Adipocyte (in vitro differentiated cells): ENCODE measurements around the gene PTPRG.
A peak's percentile ranks its signal among the peaks of the same experiment; 100 is the strongest.

Experiments used
- DNase-seq: peaks from one replicate; pipeline ENCODE4 v3.0.0-alpha.2; 2015; ENCODE audit warnings: low read depth
- H3K27me3 ChIP-seq: replicated peaks from 2 replicates; pipeline ENCODE4 v1.7.0; 2013; ENCODE audit warnings: mild to moderate bottlenecking, low read length, moderate library complexity; ENCODE audit not compliant: control insufficient read depth, insufficient read depth
- H3K36me3 ChIP-seq: 2 replicates; pipeline ENCODE4 v1.7.0; 2013; ENCODE audit warnings: low read length, mild to moderate bottlenecking, moderate library complexity; ENCODE audit not compliant: control insufficient read depth, insufficient read depth, severe bottlenecking
- H3K4me1 ChIP-seq: 2 replicates; pipeline ENCODE4 v1.7.0; 2013; ENCODE audit warnings: mild to moderate bottlenecking, low read length, moderate library complexity; ENCODE audit not compliant: control insufficient read depth, insufficient read depth
- H3K4me3 ChIP-seq: 2 replicates; pipeline ENCODE4 v1.7.0; 2013; ENCODE audit warnings: mild to moderate bottlenecking, low read length, moderate library complexity
- H3K9ac ChIP-seq: 2 replicates; pipeline ENCODE4 v1.7.0; 2013; ENCODE audit warnings: mild to moderate bottlenecking, low read length, moderate library complexity
- H3K9me3 ChIP-seq: 2 replicates; pipeline ENCODE4 v1.7.0; 2013; ENCODE audit warnings: mild to moderate bottlenecking, low read length, moderate library complexity; ENCODE audit not compliant: control insufficient read depth

The PTPRG gene

DNA sequence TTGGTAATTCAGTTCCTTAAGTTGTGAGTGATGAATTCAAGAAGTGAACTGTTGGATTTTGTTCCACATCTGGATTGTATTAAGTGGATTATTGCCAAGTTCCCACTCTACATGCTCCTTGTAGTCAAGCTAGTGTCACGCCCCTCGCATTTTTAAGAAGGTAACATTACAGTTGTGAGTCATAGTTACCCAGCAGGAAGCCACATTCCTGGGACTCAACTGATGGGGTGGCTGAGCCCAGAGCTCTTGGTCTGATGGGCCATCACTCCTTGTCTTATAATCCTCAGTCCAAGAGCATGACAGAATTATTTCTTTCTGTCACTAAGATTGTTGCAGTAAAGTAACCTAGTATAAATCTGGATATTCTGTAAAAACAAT is 102.7 kb downstream of the PTPRG start:
- peaks cover 32% of the 10 kb centered on the region for H3K4me1 ChIP-seq
- H3K27me3 ChIP-seq, result no peaks in the 10 kb centered on the region
- no peak overlapping the region for H3K9ac ChIP-seq
- peak overlapping the region; percentile 54 for H3K4me3 ChIP-seq
- H3K9me3 ChIP-seq, result no peaks in the 10 kb centered on the region
- peak; percentile 97 for DNase-seq
- no peaks in the 10 kb centered on the region for H3K36me3 ChIP-seq

DNA sequence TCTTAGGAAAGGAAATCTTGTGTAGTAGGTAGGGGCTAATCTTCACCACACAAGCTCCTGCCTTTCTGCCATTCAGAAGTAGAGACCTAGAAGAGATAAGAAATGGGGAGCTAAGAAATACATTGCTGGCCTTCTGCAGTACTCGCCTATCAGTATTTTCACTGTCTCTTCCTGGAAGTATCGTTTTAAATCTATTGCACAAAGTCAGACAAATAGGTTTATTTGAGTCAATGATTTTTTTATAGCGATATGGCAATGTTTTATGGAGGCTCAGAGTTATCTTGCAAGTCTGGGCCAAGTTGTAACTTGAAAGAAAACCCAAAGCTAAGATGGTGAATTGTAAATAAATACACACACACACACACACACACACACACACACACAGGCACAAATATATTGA is 103.8 kb downstream of the PTPRG start:
- Histone ChIP-seq H3K4me1 (peaks cover 35% of the 10 kb centered on the region), H3K36me3 (no peaks in the 10 kb centered on the region), H3K27me3 (no peaks in the 10 kb centered on the region), H3K9ac (no peak overlapping the region), H3K4me3 (no peak overlapping the region), H3K9me3 (no peaks in the 10 kb centered on the region)
- no peak for DNase-seq

DNA sequence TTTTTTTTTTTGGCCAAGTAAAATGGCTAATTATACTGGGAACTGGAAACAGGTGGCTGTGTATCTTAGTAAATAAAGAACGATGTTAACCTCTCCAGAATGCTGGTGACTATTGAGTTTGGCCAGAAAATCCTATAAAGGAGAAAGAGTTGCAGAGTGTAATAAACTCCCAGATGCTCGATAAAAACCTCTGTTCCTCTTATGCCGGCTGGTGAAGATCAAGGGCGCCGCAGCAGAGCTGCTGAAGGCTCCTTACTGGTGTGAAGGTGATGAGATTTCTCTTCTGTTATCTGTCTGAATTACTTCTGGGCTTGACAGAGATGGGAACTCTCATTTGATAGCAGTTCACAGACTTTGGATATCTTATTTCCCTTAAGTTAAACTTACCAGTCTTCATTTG is 104.6 kb downstream of the PTPRG start:
- no peak overlapping the region for H3K9ac ChIP-seq
- no peaks in the 10 kb centered on the region for H3K36me3 ChIP-seq
- H3K27me3 ChIP-seq, result no peaks in the 10 kb centered on the region
- H3K4me3 ChIP-seq, result no peak overlapping the region
- no peaks in the 10 kb centered on the region for H3K9me3 ChIP-seq
- H3K4me1 ChIP-seq, result peaks cover 35% of the 10 kb centered on the region
- no peak for DNase-seq

DNA sequence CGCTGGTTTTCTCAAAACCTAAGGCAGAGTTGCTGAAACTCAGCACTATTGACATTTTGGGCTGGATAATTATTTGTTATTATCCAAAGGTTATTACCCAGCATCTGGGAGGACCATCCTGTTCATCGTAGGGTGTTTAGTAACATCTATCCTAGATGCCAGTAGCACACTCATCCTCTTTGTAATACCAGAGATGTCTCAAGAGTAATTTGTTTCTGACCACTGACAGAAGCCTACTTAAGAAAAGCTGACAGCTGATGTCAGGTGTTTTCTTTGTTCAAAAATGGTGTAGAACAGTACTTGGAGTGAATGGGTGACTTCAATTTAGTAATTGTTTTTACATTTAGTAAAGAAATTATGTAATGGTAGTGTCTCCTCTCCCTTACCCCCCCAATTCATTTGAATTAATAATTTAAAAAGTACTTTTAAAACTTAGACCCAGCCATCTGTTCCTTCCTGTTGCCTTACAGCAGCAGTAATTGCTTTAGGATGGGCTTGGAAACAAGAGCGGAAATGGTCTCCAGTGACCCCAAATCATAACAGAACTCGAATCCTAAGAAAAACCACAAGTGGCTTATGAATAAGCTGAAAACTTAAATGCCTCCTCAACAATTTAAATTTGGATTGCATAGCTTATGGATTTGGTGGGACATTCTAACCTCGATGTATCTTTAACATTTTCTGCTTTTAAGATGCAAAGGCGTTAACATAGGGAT is 105.4 kb downstream of the PTPRG start:
- no peak overlapping the region for H3K4me3 ChIP-seq
- peaks cover 35% of the 10 kb centered on the region for H3K4me1 ChIP-seq
- H3K9me3 ChIP-seq, result no peaks in the 10 kb centered on the region
- DNase-seq, result no peak
- H3K27me3 ChIP-seq, result no peaks in the 10 kb centered on the region
- H3K9ac ChIP-seq, result no peak overlapping the region
- H3K36me3 ChIP-seq, result no peaks in the 10 kb centered on the region

DNA sequence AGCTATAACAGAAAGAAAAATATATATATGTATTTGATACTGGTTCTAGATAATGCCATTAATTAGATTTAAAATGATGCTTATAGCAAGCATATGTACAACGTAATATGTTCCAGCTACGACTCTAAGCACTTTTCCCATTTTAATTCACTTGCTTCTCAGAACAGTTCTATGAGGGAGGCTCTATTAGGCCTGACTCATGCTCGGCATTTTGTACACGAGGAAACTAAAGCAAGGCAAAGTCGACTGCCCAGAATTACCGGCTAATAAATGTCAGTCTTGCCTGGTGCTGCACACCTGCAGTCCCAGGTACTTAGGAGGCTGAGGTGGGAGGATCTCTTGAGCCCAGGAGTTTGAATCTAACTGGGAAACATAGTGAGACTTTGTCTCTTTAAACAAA is 106.0 kb downstream of the PTPRG start:
- H3K36me3 ChIP-seq, result no peaks in the 10 kb centered on the region
- H3K4me3 ChIP-seq, result no peak overlapping the region
- H3K9ac ChIP-seq, result no peak overlapping the region
- no peaks in the 10 kb centered on the region for H3K27me3 ChIP-seq
- H3K9me3 ChIP-seq, result no peaks in the 10 kb centered on the region
- H3K4me1 ChIP-seq, result peaks cover 35% of the 10 kb centered on the region
- DNase-seq, result no peak

DNA sequence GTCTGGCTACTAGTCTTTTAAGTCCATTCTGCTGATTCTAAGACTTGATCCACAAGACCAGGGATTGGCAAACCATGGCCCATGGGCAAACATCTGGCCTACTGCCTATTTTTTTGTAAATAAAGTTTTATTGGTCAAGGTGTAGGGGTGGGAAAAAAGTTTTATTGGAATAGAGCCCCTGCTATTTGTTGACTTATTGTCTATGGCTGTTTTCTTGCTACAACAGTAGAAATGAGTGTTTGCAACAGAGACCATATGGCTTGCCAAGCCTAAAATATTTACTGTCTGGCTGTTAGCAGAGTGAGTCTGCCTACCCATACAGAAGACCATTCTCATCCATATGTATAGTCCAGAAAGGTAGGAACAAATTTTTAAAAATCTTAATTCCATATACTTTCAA is 106.4 kb downstream of the PTPRG start:
- Histone ChIP-seq H3K4me1 (peaks cover 35% of the 10 kb centered on the region), H3K4me3 (no peak overlapping the region), H3K27me3 (no peaks in the 10 kb centered on the region), H3K9ac (no peak overlapping the region), H3K9me3 (no peaks in the 10 kb centered on the region), H3K36me3 (no peaks in the 10 kb centered on the region)
- peak; percentile 57 for DNase-seq

DNA sequence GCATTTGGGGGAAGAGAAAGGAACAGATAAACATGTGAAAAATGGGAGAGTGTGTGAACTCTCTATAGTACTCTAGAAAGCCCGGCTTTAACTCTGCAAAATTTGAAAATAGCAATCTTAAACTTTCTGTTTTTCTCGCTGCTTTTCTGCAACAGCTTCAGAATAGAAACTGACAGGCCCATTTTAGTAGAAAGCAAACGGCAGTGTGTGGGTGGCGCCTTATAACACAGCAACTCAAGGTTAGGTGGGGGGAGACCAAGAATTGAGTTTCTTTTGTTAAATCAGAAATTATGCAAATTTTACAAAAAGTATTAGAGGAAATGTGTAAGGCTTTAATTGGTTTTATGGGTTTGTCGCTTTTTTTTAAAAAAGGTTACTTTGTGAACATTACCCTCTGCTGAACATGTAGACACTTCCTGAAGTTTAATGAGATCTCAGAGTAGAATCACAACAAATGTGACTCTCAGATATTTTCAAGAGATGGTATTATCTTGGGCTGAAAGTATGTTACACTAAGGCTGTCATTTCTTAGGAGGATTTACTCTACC is 107.0 kb downstream of the PTPRG start:
- Histone ChIP-seq H3K4me3 (no peak overlapping the region), H3K4me1 (peaks cover 35% of the 10 kb centered on the region), H3K9ac (no peak overlapping the region), H3K27me3 (no peaks in the 10 kb centered on the region), H3K9me3 (no peaks in the 10 kb centered on the region), H3K36me3 (no peaks in the 10 kb centered on the region)
- no peak for DNase-seq

DNA sequence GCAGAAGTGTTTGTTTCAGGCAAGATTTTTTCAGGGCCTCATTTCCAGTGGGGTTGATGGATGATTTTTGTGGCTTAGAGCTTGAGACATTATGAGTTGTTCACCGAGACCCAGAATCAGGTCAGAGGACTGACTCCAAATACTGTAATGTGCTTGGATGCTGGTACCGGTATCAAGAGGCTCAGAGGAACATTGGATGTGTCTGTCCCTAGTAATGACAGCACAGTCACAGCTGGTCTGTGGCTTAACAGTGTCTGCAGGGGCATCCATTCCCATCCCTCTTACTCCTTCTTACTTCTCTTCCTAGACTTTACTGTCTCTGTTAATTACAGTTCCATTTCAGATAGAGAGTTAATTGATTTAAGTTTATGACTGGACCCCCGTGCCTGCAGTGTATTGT is 107.8 kb downstream of the PTPRG start:
- peaks cover 27% of the 10 kb centered on the region for H3K4me1 ChIP-seq
- no peak overlapping the region for H3K4me3 ChIP-seq
- H3K9ac ChIP-seq, result no peak overlapping the region
- no peak for DNase-seq
- no peaks in the 10 kb centered on the region for H3K27me3 ChIP-seq
- H3K36me3 ChIP-seq, result no peaks in the 10 kb centered on the region
- no peaks in the 10 kb centered on the region for H3K9me3 ChIP-seq

DNA sequence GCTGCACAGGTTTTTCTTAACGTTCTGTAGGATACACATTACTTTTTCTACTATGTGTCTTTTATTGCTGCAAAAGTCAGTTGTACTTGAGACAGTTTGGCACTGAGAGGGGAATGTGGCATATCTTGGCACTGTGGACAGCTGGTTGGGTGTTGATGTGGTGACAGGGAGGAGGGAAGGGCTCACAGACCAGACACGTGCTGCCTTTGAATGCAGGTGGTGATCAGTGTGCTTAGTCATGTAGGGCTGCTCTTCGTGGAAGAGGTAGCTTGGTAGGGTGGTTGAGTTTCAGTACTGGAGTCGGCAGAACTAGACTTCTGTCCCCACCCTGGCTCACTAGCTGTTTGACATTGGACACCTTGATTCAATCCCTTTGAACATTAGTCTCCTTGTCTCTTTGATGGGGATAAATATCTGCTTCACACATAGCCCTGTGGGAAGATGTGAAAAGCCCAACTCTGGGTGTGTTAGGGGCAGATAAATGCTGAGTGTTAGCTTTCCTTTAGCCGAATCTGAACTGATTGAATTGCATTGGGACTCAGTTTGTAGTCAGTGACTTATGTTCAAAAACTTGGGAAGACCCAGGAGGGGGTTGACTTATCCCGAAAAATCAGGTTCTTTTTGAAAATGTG is 108.4 kb downstream of the PTPRG start:
- Histone ChIP-seq H3K9me3 (no peaks in the 10 kb centered on the region), H3K9ac (no peak overlapping the region), H3K4me1 (peaks cover 23% of the 10 kb centered on the region), H3K36me3 (no peaks in the 10 kb centered on the region), H3K27me3 (no peaks in the 10 kb centered on the region), H3K4me3 (no peak overlapping the region)
- DNase-seq, result no peak

DNA sequence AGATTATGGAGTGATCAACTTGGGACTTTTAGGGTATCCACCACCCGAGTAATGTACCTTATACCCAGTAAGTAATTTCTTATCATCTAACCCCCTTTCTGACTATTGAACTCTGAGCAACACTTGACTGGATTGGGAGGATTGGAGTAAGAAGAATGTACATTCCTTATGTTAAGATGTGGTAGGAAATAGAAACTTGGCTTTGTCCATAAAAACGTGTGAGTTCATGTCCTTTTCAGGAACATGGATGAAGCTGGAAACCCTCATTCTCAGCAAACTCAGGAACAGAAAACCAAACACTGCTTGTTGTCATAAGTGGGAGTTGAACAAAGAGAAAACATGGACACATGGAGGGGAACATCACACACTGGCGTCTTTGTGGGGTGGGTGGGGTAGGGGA is 112.3 kb downstream of the PTPRG start:
- no peak for DNase-seq

DNA sequence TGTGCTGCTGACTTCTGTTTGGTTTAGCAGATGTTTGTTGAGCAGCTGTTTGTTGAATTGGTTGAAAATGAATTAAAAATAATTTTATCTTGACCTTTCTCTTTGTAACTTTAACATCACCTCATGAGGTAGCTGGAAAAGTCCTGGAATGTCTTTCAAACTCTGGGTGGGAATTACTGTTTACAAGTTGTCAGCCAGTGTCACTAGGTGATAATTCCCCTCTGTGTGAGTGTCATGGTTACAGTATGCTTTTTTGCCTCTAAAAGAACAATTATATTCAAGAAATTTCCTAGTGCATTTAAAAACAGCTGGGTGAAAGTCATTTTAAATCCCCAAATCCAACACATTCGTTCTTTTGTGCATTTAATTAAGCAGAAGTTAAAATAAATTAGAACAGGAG is 113.2 kb downstream of the PTPRG start:
- Histone ChIP-seq H3K4me1 (peaks cover 2% of the 10 kb centered on the region), H3K36me3 (no peaks in the 10 kb centered on the region), H3K9me3 (no peaks in the 10 kb centered on the region), H3K4me3 (no peak overlapping the region), H3K27me3 (no peaks in the 10 kb centered on the region), H3K9ac (no peak overlapping the region)
- no peak for DNase-seq

More for the DNA sequence above, 112.3 kb downstream of the PTPRG start:
- Histone ChIP-seq H3K9ac (no peak overlapping the region), H3K4me3 (no peak overlapping the region), H3K27me3 (no peaks in the 10 kb centered on the region), H3K4me1 (peaks cover 3% of the 10 kb centered on the region), H3K9me3 (no peaks in the 10 kb centered on the region), H3K36me3 (no peaks in the 10 kb centered on the region)
